ACC112 (cell line): ENCODE measurements around the gene NFIA.

Experiments used
- H2AFZ ChIP-seq: fragments of 200-600 bp; sonication (generic); one replicate; pipeline ENCODE4 v1.6.0; 2017; ENCODE audit warnings: antibody characterized with exemption, low read length; ENCODE audit not compliant: unreplicated experiment
- H3K27ac ChIP-seq: fragments of 200-600 bp; sonication (generic); 2 replicates; pipeline ENCODE4 v1.5.1; 2014; ENCODE audit warnings: low read depth, mild to moderate bottlenecking, antibody characterized with exemption, low read length, moderate library complexity
- H3K27me3 ChIP-seq: fragments of 200-600 bp; sonication (generic); 2 replicates; pipeline ENCODE4 v1.6.1; 2014; ENCODE audit warnings: mild to moderate bottlenecking, antibody characterized with exemption, low read length, moderate library complexity, mixed read lengths; ENCODE audit not compliant: insufficient read depth
- H3K36me3 ChIP-seq: fragments of 200-600 bp; sonication (generic); 2 replicates; pipeline ENCODE4 v1.6.1; 2016; ENCODE audit warnings: mild to moderate bottlenecking, antibody characterized with exemption, low read length, moderate library complexity, mixed read lengths; ENCODE audit not compliant: insufficient read depth
- H3K4me1 ChIP-seq: fragments of 200-600 bp; sonication (generic); one replicate; pipeline ENCODE4 v1.6.1; 2016; ENCODE audit warnings: low read length, mixed read lengths; ENCODE audit not compliant: insufficient read depth, unreplicated experiment, control insufficient read depth
- H3K4me3 ChIP-seq: fragments of 200-600 bp; sonication (generic); 2 replicates; pipeline ENCODE4 v1.5.1; 2014; ENCODE audit warnings: mild to moderate bottlenecking, low read depth, low read length
- H3K79me2 ChIP-seq: fragments of 200-600 bp; sonication (generic); one replicate; pipeline ENCODE4 v1.6.0; 2016; ENCODE audit warnings: low read length; ENCODE audit not compliant: control insufficient read depth, unreplicated experiment, insufficient read depth

Gene NFIA

GRCh38 chr1:61397495-61397894 is 315.1 kb downstream of the NFIA start:
- no peaks in the 10 kb centered on the region for H3K27me3 ChIP-seq

GRCh38 chr1:61397935-61398334 is 315.6 kb downstream of the NFIA start:
- H3K27me3 ChIP-seq: no peaks in the 10 kb centered on the region
- H2AFZ ChIP-seq: no peak overlapping the region
- H3K4me3 ChIP-seq: no peak overlapping the region
- H3K36me3 ChIP-seq: peaks cover 3% of the 10 kb centered on the region; the same call in 1 of the 2 replicates
- H3K4me1 ChIP-seq: no peaks in the 10 kb centered on the region
- no peaks in the 10 kb centered on the region for H3K79me2 ChIP-seq
- H3K27ac ChIP-seq: no peak overlapping the region

More at GRCh38 chr1:61397495-61397894, 315.1 kb downstream of the NFIA start:
- Histone ChIP-seq H3K27ac (no peak overlapping the region), H3K4me3 (no peak overlapping the region), H3K79me2 (no peaks in the 10 kb centered on the region), H2AFZ (no peak overlapping the region), H3K4me1 (no peaks in the 10 kb centered on the region), H3K36me3 (peaks cover 3% of the 10 kb centered on the region; the same call in 1 of the 2 replicates)

- no peaks in the 10 kb centered on the region for H3K79me2 ChIP-seq
- no peak overlapping the region for H3K27ac ChIP-seq
- no peak overlapping the region for H3K4me3 ChIP-seq
- H3K4me1 ChIP-seq: no peaks in the 10 kb centered on the region
- no peaks in the 10 kb centered on the region for H3K27me3 ChIP-seq
- H2AFZ ChIP-seq: no peak overlapping the region
- peaks cover 3% of the 10 kb centered on the region; the same call in 1 of the 2 replicates for H3K36me3 ChIP-seq
Observed at GRCh38 chr1:61399199-61399598, 316.8 kb downstream of the NFIA start.

- no peaks in the 10 kb centered on the region for H3K27me3 ChIP-seq
- no peak overlapping the region for H3K27ac ChIP-seq
- no peaks in the 10 kb centered on the region for H3K79me2 ChIP-seq
- H3K36me3 ChIP-seq: peaks cover 3% of the 10 kb centered on the region; the same call in 1 of the 2 replicates
- H2AFZ ChIP-seq: no peak overlapping the region
- no peaks in the 10 kb centered on the region for H3K4me1 ChIP-seq
- no peak overlapping the region for H3K4me3 ChIP-seq
Observed at GRCh38 chr1:61400131-61400770, 317.9 kb downstream of the NFIA start.

- no peaks in the 10 kb centered on the region for H3K4me1 ChIP-seq
- no peaks in the 10 kb centered on the region for H3K27me3 ChIP-seq
- peaks cover 3% of the 10 kb centered on the region; the same call in 1 of the 2 replicates for H3K36me3 ChIP-seq
- H2AFZ ChIP-seq: no peak overlapping the region
- H3K79me2 ChIP-seq: no peaks in the 10 kb centered on the region
- H3K4me3 ChIP-seq: no peak overlapping the region
- no peak overlapping the region for H3K27ac ChIP-seq
Observed at GRCh38 chr1:61400997-61401396, 318.6 kb downstream of the NFIA start.

- Histone ChIP-seq H3K36me3 (peaks cover 16% of the 10 kb centered on the region; the same call in 1 of the 2 replicates), H3K79me2 (no peaks in the 10 kb centered on the region), H3K4me1 (no peaks in the 10 kb centered on the region), H2AFZ (no peak overlapping the region), H3K4me3 (no peak overlapping the region), H3K27me3 (no peaks in the 10 kb centered on the region), H3K27ac (no peak overlapping the region)
Observed at GRCh38 chr1:61403679-61404596, 321.6 kb downstream of the NFIA start.

- peaks cover 19% of the 10 kb centered on the region; the same call in 1 of the 2 replicates for H3K36me3 ChIP-seq
- H2AFZ ChIP-seq: no peak overlapping the region
- H3K4me1 ChIP-seq: no peaks in the 10 kb centered on the region
- no peaks in the 10 kb centered on the region for H3K79me2 ChIP-seq
- H3K4me3 ChIP-seq: no peak overlapping the region
- H3K27me3 ChIP-seq: no peaks in the 10 kb centered on the region
- H3K27ac ChIP-seq: no peak overlapping the region
Observed at GRCh38 chr1:61404597-61405376, 322.4 kb downstream of the NFIA start.

- Histone ChIP-seq H3K79me2 (no peaks in the 10 kb centered on the region), H3K4me1 (no peaks in the 10 kb centered on the region), H3K27ac (no peak overlapping the region), H2AFZ (no peak overlapping the region), H3K36me3 (peaks cover 19% of the 10 kb centered on the region; the same call in 1 of the 2 replicates), H3K27me3 (no peaks in the 10 kb centered on the region), H3K4me3 (no peak overlapping the region)
Observed at GRCh38 chr1:61406467-61406866, 324.1 kb downstream of the NFIA start.

GRCh38 chr1:61412601-61413000 is 330.2 kb downstream of the NFIA start:
- Histone ChIP-seq H3K27ac (no peak overlapping the region), H3K4me3 (no peak overlapping the region), H3K27me3 (no peaks in the 10 kb centered on the region)

GRCh38 chr1:61419196-61419595 is 336.8 kb downstream of the NFIA start:
- Histone ChIP-seq H3K27me3 (no peaks in the 10 kb centered on the region), H3K4me1 (no peaks in the 10 kb centered on the region), H3K36me3 (peaks cover 10% of the 10 kb centered on the region), H3K4me3 (no peak overlapping the region), H3K79me2 (no peaks in the 10 kb centered on the region), H2AFZ (no peak overlapping the region), H3K27ac (no peak overlapping the region)

More at GRCh38 chr1:61412601-61413000, 330.2 kb downstream of the NFIA start:
- no peaks in the 10 kb centered on the region for H3K79me2 ChIP-seq
- H3K4me1 ChIP-seq: no peaks in the 10 kb centered on the region
- peaks cover 12% of the 10 kb centered on the region for H3K36me3 ChIP-seq
- no peak overlapping the region for H2AFZ ChIP-seq
